HUES48 (cell line): ENCODE measurements around the gene NKX2-3.

ENCODE experiments used
- H3K27ac ChIP-seq: one replicate; pipeline ENCODE4 v1.7.0; 2013; ENCODE audit warnings: low read depth, low read length, inconsistent platforms
- H3K27me3 ChIP-seq: 2 replicates; pipeline ENCODE4 v1.6.1; 2013; ENCODE audit warnings: mild to moderate bottlenecking, low read length; ENCODE audit not compliant: control insufficient read depth, insufficient read depth
- H3K36me3 ChIP-seq: 2 replicates; pipeline ENCODE4 v1.6.1; 2013; ENCODE audit warnings: low read length; ENCODE audit not compliant: control insufficient read depth, insufficient read depth
- H3K4me1 ChIP-seq: 2 replicates; pipeline ENCODE4 v1.6.1; 2013; ENCODE audit warnings: mild to moderate bottlenecking, low read length; ENCODE audit not compliant: control insufficient read depth, insufficient read depth
- H3K4me3 ChIP-seq: 2 replicates; pipeline ENCODE4 v1.5.1; 2013; ENCODE audit warnings: mild to moderate bottlenecking, low read depth, low read length
- H3K9ac ChIP-seq: 2 replicates; pipeline ENCODE4 v1.6.1; 2013; ENCODE audit warnings: mild to moderate bottlenecking, low read depth, low read length, moderate library complexity
- H3K9me3 ChIP-seq: 2 replicates; pipeline ENCODE4 v1.6.1; 2013; ENCODE audit warnings: low read length; ENCODE audit not compliant: control insufficient read depth, insufficient read depth

The NKX2-3 gene

DNA sequence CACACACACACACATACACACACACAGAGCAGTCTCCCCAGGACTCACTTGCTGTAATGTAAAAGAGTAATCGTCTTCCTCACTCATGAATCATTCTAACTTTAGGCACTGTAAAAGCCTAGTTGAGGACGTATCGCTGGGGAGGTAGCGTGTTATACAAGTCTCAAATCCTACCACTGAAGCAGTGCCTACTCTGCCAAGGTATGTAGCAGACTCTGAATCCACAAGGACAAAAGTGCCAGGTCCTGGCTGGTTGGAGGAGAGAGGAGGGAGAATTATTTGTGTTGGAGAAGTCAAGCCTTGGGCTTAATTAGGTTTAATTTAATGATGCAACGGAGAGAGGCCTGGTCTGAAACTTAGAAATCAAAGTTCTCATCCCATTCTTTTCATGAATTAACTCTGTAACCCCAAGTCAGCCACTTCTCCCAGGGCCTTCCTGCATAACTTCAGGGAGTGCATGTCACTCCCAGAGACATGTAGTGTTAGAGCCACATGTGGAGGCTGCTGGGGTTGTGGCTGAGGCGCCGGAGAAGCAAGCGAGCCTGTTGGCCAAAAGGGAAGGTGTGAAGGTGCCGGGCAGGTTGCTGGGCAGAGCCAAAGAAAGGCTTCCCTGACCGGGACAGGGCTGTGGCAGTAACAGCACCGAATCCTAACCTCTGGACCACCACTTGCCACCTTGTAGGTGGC lies 36.7 kb downstream of the NKX2-3 start:
- Histone ChIP-seq H3K9ac (no peak overlapping the region), H3K9me3 (no peaks in the 10 kb centered on the region), H3K36me3 (no peaks in the 10 kb centered on the region), H3K4me1 (no peaks in the 10 kb centered on the region), H3K4me3 (no peak overlapping the region), H3K27ac (no peak overlapping the region), H3K27me3 (no peaks in the 10 kb centered on the region)

DNA sequence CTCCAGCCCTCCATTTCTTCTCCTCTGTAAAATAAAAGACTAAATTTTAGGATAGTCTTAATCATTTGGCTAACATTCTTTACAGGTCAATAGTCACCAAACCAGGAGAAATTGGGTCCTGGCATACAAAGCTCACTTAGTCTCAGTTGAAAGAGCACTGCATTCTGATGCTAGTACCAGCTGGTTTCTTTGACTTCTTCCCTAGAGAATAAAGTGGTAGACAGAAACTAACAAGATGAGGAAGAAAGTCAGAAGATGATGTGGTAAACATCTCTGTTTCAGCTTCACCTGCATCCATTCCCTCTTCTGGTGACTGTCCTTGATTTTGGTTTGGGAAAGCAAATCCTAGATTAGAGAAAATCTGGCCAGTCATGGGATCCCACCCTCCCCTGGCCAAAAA lies 37.2 kb downstream of the NKX2-3 start:
- Histone ChIP-seq H3K4me1 (no peaks in the 10 kb centered on the region), H3K9me3 (no peaks in the 10 kb centered on the region), H3K9ac (no peak overlapping the region), H3K4me3 (no peak overlapping the region), H3K36me3 (no peaks in the 10 kb centered on the region), H3K27me3 (no peaks in the 10 kb centered on the region), H3K27ac (no peak overlapping the region)

GRCh38 chr10:99571816-99572215 lies 39.1 kb downstream of the NKX2-3 start:
- Histone ChIP-seq H3K9ac (no peak overlapping the region), H3K27ac (no peak overlapping the region), H3K27me3 (no peaks in the 10 kb centered on the region), H3K4me1 (no peaks in the 10 kb centered on the region), H3K36me3 (no peaks in the 10 kb centered on the region), H3K9me3 (no peaks in the 10 kb centered on the region), H3K4me3 (no peak overlapping the region)

DNA sequence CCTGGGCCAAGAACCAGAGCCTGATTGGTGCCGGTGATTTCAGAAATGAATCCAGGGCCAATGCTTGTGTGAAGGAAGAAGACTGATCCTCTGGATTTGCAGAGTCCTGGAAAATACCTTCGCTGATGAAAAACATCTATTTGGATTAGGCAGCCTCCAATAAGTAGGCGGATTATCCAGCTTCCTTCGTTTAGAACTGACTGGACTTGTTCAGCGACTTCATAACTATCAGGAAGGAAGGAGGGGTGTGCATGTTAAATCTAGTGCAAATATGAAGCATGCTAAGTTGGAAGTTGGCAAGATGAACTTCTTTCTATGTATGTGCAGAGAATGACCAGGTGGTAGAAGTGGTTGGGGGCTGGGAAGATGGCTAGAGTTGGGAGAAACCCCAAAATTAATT lies 41.0 kb downstream of the NKX2-3 start:
- Histone ChIP-seq H3K27ac (no peak overlapping the region), H3K4me1 (no peaks in the 10 kb centered on the region), H3K4me3 (no peak overlapping the region), H3K9me3 (no peaks in the 10 kb centered on the region), H3K9ac (no peak overlapping the region), H3K36me3 (no peaks in the 10 kb centered on the region), H3K27me3 (no peaks in the 10 kb centered on the region)

GRCh38 chr10:99579971-99580370 lies 47.2 kb downstream of the NKX2-3 start:
- Histone ChIP-seq H3K9me3 (no peaks in the 10 kb centered on the region), H3K36me3 (no peaks in the 10 kb centered on the region), H3K9ac (no peak overlapping the region), H3K27ac (no peak overlapping the region), H3K4me3 (no peak overlapping the region), H3K4me1 (no peaks in the 10 kb centered on the region), H3K27me3 (no peaks in the 10 kb centered on the region)

- H3K4me3 ChIP-seq = no peak overlapping the region
- H3K36me3 ChIP-seq = no peaks in the 10 kb centered on the region
- H3K27ac ChIP-seq = no peak overlapping the region
- no peaks in the 10 kb centered on the region for H3K4me1 ChIP-seq
- H3K27me3 ChIP-seq = no peaks in the 10 kb centered on the region
- H3K9me3 ChIP-seq = no peaks in the 10 kb centered on the region
- H3K9ac ChIP-seq = no peak overlapping the region
Observed at GRCh38 chr10:99582255-99582770, 49.6 kb downstream of the NKX2-3 start.

- no peak overlapping the region for H3K9ac ChIP-seq
Observed at GRCh38 chr10:99583687-99584086, 50.9 kb downstream of the NKX2-3 start.

More at GRCh38 chr10:99583687-99584086, 50.9 kb downstream of the NKX2-3 start:
- Histone ChIP-seq H3K27me3 (no peaks in the 10 kb centered on the region), H3K27ac (no peak overlapping the region), H3K9me3 (no peaks in the 10 kb centered on the region), H3K4me1 (0 out of 2 replicates have a peak, but pooled peaks cover 5% of the 10 kb centered on the region), H3K36me3 (no peaks in the 10 kb centered on the region), H3K4me3 (no peak overlapping the region)
